Activated naive CD4-positive, alpha-beta T cell treated with anti-CD3 and anti-CD28 coated beads for 36 hours (primary cell): ENCODE results near the gene LRP1B. TPM values are rescaled to one million over a fixed set of nuclear protein-coding genes. Genes with fewer than 3 reads are reported as not detected.
"Not testable (repeated sequence)": the region's sequence is repeated elsewhere in the genome, so short reads cannot be mapped to it uniquely, and the experiment has no call there.

Experiments
- CTCF ChIA-PET: fragments of 350-600 bp; sonication (Branson Sonifier 250); formaldehyde crosslinking; loops from one replicate; lab custom pipeline; 2021; ENCODE audit warnings: antibody characterized with exemption; lab: Charles Lee
- DNase-seq: peaks from one replicate; pipeline ENCODE4 v3.0.0-alpha.2; 2020
- H3K27ac Mint-ChIP-seq: one replicate; pipeline ENCODE4 v1.8.0; 2021; ENCODE audit warnings: mild to moderate bottlenecking, mixed read lengths
- H3K27me3 Mint-ChIP-seq: one replicate; pipeline ENCODE4 v1.8.0; 2021; ENCODE audit warnings: low read depth, mixed read lengths
- H3K36me3 Mint-ChIP-seq: one replicate; pipeline ENCODE4 v1.8.0; 2021; ENCODE audit warnings: low read depth, mixed read lengths
- H3K4me1 Mint-ChIP-seq: one replicate; pipeline ENCODE4 v1.8.0; 2021; ENCODE audit warnings: low read depth, mixed read lengths
- H3K4me3 Mint-ChIP-seq: one replicate; pipeline ENCODE4 v1.8.0; 2021; ENCODE audit warnings: mild to moderate bottlenecking, moderate library complexity, mixed read lengths
- H3K9me3 Mint-ChIP-seq: one replicate; pipeline ENCODE4 v1.8.0; 2021; ENCODE audit warnings: mixed read lengths
- intact Hi-C: fragments of 100-400 bp; cut with micrococcal nuclease; formaldehyde crosslinking; loops from one replicate; pipeline ENCODE4 v1.15.1; 2023
- total RNA-seq, 2 experiments: library from RNA; stranded (reverse); gene quantifications; one replicate each; pipeline ENCODE4 v1.2.3, GENCODE V29; 2021

Gene LRP1B
- total RNA-seq, 2 experiments from 2014 or later: not detected

- no peaks in the 10 kb centered on the region for H3K36me3 Mint-ChIP-seq
- no peaks in the 10 kb centered on the region for H3K27me3 Mint-ChIP-seq
- intact Hi-C loops: no loop called here
- CTCF ChIA-PET: no interaction called here
- H3K27ac Mint-ChIP-seq: no peak overlapping the region
- no peaks in the 10 kb centered on the region for H3K4me1 Mint-ChIP-seq
- DNase-seq: no peak
- no peak overlapping the region for H3K4me3 Mint-ChIP-seq
- peaks cover 2% of the 10 kb centered on the region for H3K9me3 Mint-ChIP-seq
Observed at GRCh38 chr2:142097711-142098110, 33.1 kb downstream of the LRP1B start.

DNA sequence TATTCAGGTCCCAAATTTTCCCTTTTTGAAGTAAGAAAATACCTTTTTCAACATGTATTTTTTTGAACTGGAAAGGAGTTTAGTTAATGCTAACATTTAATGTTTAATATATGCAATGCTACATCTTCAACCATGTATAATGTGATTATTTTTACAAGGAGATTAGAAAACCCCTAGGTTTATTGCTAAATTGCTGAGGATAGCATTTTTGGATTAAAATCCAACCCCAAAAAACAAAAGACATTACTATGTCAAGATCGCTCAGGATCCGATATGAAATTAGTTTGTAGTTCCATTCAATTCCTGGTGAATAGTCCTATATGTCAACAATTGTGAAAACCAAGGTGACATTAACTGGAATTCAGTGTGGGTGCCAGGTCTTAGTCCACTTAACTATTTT lies 35.2 kb downstream of the LRP1B start:
- intact Hi-C loops: no loop called here
- H3K27me3 Mint-ChIP-seq: no peaks in the 10 kb centered on the region
- CTCF ChIA-PET: no interaction called here
- H3K27ac Mint-ChIP-seq: no peak overlapping the region
- H3K4me1 Mint-ChIP-seq: no peaks in the 10 kb centered on the region
- H3K4me3 Mint-ChIP-seq: no peak overlapping the region
- H3K9me3 Mint-ChIP-seq: peaks cover 4% of the 10 kb centered on the region
- DNase-seq: no peak
- no peaks in the 10 kb centered on the region for H3K36me3 Mint-ChIP-seq

GRCh38 chr2:142094233-142094632 lies 36.6 kb downstream of the LRP1B start:
- no peak overlapping the region for H3K4me3 Mint-ChIP-seq
- no peaks in the 10 kb centered on the region for H3K27me3 Mint-ChIP-seq
- DNase-seq: no peak
- CTCF ChIA-PET: no interaction called here
- H3K27ac Mint-ChIP-seq: no peak overlapping the region
- H3K9me3 Mint-ChIP-seq: peaks cover 6% of the 10 kb centered on the region
- intact Hi-C loops: no loop called here
- no peaks in the 10 kb centered on the region for H3K4me1 Mint-ChIP-seq
- H3K36me3 Mint-ChIP-seq: no peaks in the 10 kb centered on the region

DNA sequence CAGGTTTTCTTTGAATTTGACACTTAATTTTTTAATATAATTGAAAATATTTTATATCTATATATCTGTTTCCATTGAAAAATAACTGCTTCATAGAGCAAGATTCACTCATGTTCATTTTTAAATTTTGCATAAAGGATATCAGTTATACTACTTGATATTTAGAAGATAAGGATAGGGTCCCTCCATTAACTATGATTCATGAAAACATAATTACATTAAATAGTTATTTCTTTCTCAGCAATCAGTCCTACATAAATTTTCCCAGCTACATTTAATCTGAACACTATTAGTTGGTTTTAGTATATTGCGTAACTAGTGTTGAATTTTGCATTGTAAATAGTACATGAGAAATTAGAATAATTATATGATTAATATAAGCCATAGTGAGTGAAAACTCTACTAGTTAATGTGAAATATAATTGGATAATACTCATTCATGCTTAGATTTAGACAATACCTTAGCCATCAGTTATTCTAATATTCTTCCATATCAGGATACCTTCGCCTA lies 42.7 kb downstream of the LRP1B start:
- Mint-ChIP-seq H3K27ac (no peak overlapping the region), H3K27me3 (no peaks in the 10 kb centered on the region), H3K4me3 (no peak overlapping the region), H3K9me3 (peaks cover 7% of the 10 kb centered on the region), H3K36me3 (no peaks in the 10 kb centered on the region), H3K4me1 (no peaks in the 10 kb centered on the region)
- DNase-seq: no peak
- intact Hi-C loops: no loop called here
- CTCF ChIA-PET: no interaction called here

- H3K4me3 Mint-ChIP-seq, intact Hi-C loops, H3K36me3 Mint-ChIP-seq, CTCF ChIA-PET, H3K4me1 Mint-ChIP-seq, H3K27me3 Mint-ChIP-seq, H3K9me3 Mint-ChIP-seq, H3K27ac Mint-ChIP-seq, DNase-seq: not testable (repeated sequence)
Observed at GRCh38 chr2:142087585-142087984, 43.2 kb downstream of the LRP1B start.

- intact Hi-C loops: no loop called here
- H3K27ac Mint-ChIP-seq: no peak overlapping the region
- H3K4me3 Mint-ChIP-seq: no peak overlapping the region
- no peaks in the 10 kb centered on the region for H3K27me3 Mint-ChIP-seq
- H3K36me3 Mint-ChIP-seq: no peaks in the 10 kb centered on the region
- peaks cover 3% of the 10 kb centered on the region for H3K9me3 Mint-ChIP-seq
- DNase-seq: no peak
- no peaks in the 10 kb centered on the region for H3K4me1 Mint-ChIP-seq
- CTCF ChIA-PET: no interaction called here
Observed at GRCh38 chr2:142082368-142082767, 48.4 kb downstream of the LRP1B start.

- Mint-ChIP-seq H3K27ac (no peak overlapping the region), H3K4me1 (no peaks in the 10 kb centered on the region), H3K9me3 (peaks cover 7% of the 10 kb centered on the region), H3K4me3 (no peak overlapping the region), H3K27me3 (no peaks in the 10 kb centered on the region), H3K36me3 (no peaks in the 10 kb centered on the region)
- intact Hi-C loops: no loop called here
- CTCF ChIA-PET: no interaction called here
- DNase-seq: no peak
Observed at GRCh38 chr2:142076317-142076716, 54.5 kb downstream of the LRP1B start.

GRCh38 chr2:142075826-142076225 lies 55.0 kb downstream of the LRP1B start:
- Mint-ChIP-seq H3K4me3 (no peak overlapping the region), H3K27ac (no peak overlapping the region), H3K4me1 (no peaks in the 10 kb centered on the region), H3K36me3 (no peaks in the 10 kb centered on the region), H3K9me3 (peaks cover 7% of the 10 kb centered on the region), H3K27me3 (no peaks in the 10 kb centered on the region)
- intact Hi-C loops: no loop called here
- DNase-seq: no peak
- CTCF ChIA-PET: no interaction called here

DNA sequence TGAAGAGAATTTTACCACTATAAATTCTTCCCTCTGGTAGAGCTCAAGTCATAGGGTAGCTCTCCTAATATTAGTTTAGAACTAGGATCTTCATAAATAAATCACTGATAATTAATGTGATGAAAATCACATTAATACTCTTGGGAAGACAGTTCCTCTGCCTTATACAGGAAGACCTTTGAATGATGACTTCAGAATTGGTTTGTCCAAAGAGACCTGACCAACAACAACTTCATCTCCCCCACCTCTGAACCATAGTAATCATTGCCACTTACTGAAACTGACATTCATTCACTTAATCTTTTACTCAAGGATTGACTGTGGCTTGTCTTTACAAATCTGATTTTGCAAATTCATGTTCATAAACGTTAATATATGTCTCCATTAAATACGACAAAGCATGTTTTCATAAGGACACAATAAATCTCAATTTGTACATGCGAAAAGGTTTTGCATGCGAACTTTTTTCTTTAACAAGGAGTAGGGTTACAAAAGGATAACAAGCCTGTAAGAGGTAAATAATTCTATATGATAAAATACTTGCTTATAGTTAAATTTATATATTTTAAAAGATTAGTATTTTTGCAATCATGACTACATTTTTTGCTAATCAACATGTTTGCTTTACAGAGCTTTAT lies 61.4 kb downstream of the LRP1B start:
- no peak for DNase-seq
- H3K4me1 Mint-ChIP-seq: no peaks in the 10 kb centered on the region
- no peaks in the 10 kb centered on the region for H3K36me3 Mint-ChIP-seq
- intact Hi-C loops: no loop called here
- H3K9me3 Mint-ChIP-seq: peaks cover 7% of the 10 kb centered on the region
- no peak overlapping the region for H3K27ac Mint-ChIP-seq
- no peaks in the 10 kb centered on the region for H3K27me3 Mint-ChIP-seq
- CTCF ChIA-PET: no interaction called here
- no peak overlapping the region for H3K4me3 Mint-ChIP-seq

DNA sequence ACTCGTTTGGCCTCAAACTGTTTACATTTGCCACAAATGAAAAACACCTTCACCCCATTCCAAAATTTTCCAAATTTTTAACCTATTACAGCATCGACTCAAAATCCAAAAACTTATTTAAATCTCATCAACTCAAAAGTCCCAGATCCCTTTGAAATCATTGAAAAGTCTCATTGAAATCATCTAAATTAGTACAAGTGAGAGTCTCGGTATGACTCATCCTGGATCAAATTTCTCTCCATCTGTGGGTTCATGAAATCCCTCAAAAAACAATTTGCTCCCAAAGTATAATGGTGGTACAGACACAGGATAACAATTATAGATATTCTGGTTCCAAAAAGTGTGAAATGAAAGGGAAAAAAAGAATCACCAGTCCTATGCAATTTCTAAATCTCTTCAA lies 65.1 kb downstream of the LRP1B start:
- H3K4me3 Mint-ChIP-seq: no peak overlapping the region
- CTCF ChIA-PET: no interaction called here
- H3K27ac Mint-ChIP-seq: no peak overlapping the region
- no peak for DNase-seq
- H3K36me3 Mint-ChIP-seq: no peaks in the 10 kb centered on the region
- H3K4me1 Mint-ChIP-seq: no peaks in the 10 kb centered on the region
- no peaks in the 10 kb centered on the region for H3K9me3 Mint-ChIP-seq
- intact Hi-C loops: no loop called here
- H3K27me3 Mint-ChIP-seq: no peaks in the 10 kb centered on the region

DNA sequence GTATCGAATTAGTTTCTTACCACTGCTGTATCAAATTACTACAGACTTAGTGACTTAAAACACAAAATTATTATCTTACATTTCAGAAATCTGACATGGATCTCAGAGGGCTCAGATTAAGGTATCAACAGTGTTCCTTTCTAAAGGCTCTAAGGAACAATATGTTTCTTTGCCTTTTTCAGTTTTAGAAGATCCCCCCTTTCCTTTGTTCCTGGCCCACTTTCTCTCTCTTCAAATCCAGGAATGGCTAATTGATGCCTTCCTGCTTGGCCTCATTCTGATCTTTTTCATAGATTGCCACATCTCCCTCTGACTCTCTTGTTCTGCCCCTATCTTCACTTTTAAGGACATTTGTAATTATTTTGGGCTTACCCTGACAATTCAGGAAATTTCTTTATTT lies 65.7 kb downstream of the LRP1B start:
- intact Hi-C loops: no loop called here
- H3K27me3 Mint-ChIP-seq: no peaks in the 10 kb centered on the region

DNA sequence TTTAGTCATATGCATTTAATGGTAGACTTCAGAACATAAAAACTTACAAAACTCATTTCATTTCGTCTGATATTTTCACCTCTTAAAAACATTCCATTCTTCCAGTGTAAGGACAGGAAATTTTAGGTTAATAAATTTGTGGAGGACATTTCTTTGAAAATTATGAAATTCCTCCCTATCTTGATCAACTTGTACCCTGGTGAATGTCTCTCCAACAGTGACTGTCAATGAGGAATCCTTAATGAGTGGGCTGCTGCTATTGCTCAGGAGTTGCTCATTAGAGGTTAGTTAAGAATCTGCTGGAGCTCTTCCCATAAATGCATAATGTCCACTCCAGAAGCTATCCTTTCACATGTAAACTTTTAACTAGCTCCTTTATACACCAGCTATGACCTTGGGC lies 69.1 kb downstream of the LRP1B start:
- intact Hi-C loops: no loop called here
- CTCF ChIA-PET: no interaction called here
- Mint-ChIP-seq H3K36me3 (no peaks in the 10 kb centered on the region), H3K27me3 (no peaks in the 10 kb centered on the region), H3K9me3 (peaks cover 1% of the 10 kb centered on the region), H3K4me1 (no peaks in the 10 kb centered on the region), H3K4me3 (no peak overlapping the region), H3K27ac (no peak overlapping the region)
- no peak for DNase-seq

More for the DNA sequence above, 65.7 kb downstream of the LRP1B start:
- no peak for DNase-seq
- Mint-ChIP-seq H3K4me3 (no peak overlapping the region), H3K36me3 (no peaks in the 10 kb centered on the region), H3K27ac (no peak overlapping the region), H3K4me1 (no peaks in the 10 kb centered on the region), H3K9me3 (no peaks in the 10 kb centered on the region)
- CTCF ChIA-PET: no interaction called here

DNA sequence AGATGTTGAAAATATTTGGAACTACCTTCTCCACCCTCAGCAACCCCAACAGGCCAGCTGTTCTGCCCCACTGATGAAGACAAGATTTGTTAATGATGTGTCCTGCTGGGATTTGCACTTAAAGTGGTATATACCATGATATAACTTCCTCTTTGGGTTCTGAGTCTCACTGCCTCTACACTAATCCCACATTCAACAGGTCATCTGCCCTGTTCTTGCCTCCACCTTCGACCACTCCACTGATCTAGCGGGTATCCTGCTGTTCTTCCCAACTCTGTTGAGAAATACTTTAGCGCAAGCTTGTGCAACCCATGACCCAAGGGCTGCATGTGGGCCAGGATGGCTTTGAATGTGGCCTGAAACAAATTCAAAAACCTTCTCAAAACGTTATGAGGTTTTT lies 72.7 kb downstream of the LRP1B start:
- no peak for DNase-seq
- CTCF ChIA-PET: no interaction called here
- no peaks in the 10 kb centered on the region for H3K36me3 Mint-ChIP-seq
- H3K4me3 Mint-ChIP-seq: no peak overlapping the region
- H3K9me3 Mint-ChIP-seq: peaks cover 4% of the 10 kb centered on the region
- no peak overlapping the region for H3K27ac Mint-ChIP-seq
- intact Hi-C loops: no loop called here
- H3K4me1 Mint-ChIP-seq: no peaks in the 10 kb centered on the region
- no peaks in the 10 kb centered on the region for H3K27me3 Mint-ChIP-seq
